A673 (cell line): ENCODE measurements around the gene MGLL. TPM values are rescaled to one million over a fixed set of nuclear protein-coding genes. Genes with fewer than 3 reads are reported as not detected.

ENCODE experiments used
- BruUV-seq: library from RNA; stranded (reverse); fragments of 400-500 nt; replicated peaks from 2 replicates; lab custom pipeline; 2021; lab: Mats Ljungman, UMichigan
- CTCF ChIA-PET: fragments of 300-600 bp; sonication (Branson Sonifier 250); formaldehyde crosslinking; loops from one replicate; lab custom pipeline; 2022; ENCODE audit warnings: antibody characterized with exemption; lab: Charles Lee
- POLR2A ChIA-PET: fragments of 300-600 bp; sonication (Branson Sonifier 250); formaldehyde crosslinking; loops from one replicate; lab custom pipeline; 2022; ENCODE audit warnings: antibody characterized with exemption; ENCODE audit not compliant: low non-redundant PET; lab: Charles Lee
- DNase-seq: peaks from one replicate; pipeline ENCODE4 v3.0.0-alpha.2; 2015; ENCODE audit warnings: low spot score
- H3K27ac ChIP-seq: fragments of 200-600 bp; sonication (generic); 2 replicates; pipeline ENCODE4 v1.5.1; 2016; ENCODE audit warnings: mixed run types, low read depth, mild to moderate bottlenecking, mixed read lengths, antibody characterized with exemption, low read length; ENCODE audit not compliant: poor library complexity, severe bottlenecking
- H3K27me3 ChIP-seq: fragments of 200-600 bp; sonication (generic); replicated peaks from 2 replicates; pipeline ENCODE4 v1.6.1; 2017; ENCODE audit warnings: mixed run types, low read depth, mild to moderate bottlenecking, mixed read lengths, antibody characterized with exemption, low read length; ENCODE audit not compliant: insufficient read depth, poor library complexity
- H3K36me3 ChIP-seq: fragments of 200-600 bp; sonication (generic); 2 replicates; pipeline ENCODE4 v1.6.1; 2016; ENCODE audit warnings: mixed run types, mild to moderate bottlenecking, mixed read lengths, antibody characterized with exemption, low read length; ENCODE audit not compliant: insufficient read depth, poor library complexity, severe bottlenecking
- H3K4me1 ChIP-seq: fragments of 200-600 bp; sonication (generic); 2 replicates; pipeline ENCODE4 v1.6.1; 2017; ENCODE audit warnings: mixed run types, mild to moderate bottlenecking, mixed read lengths, antibody characterized with exemption, low read length; ENCODE audit not compliant: insufficient read depth, poor library complexity, severe bottlenecking
- H3K4me3 ChIP-seq: fragments of 200-600 bp; sonication (generic); 2 replicates; pipeline ENCODE4 v1.5.1; 2016; ENCODE audit warnings: low read depth, mixed run types, mild to moderate bottlenecking, mixed read lengths, low read length; ENCODE audit not compliant: poor library complexity, severe bottlenecking
- H3K9me3 ChIP-seq: fragments of 200-600 bp; sonication (generic); 2 replicates; pipeline ENCODE4 v1.6.1; 2016; ENCODE audit warnings: mixed run types, low read depth, mild to moderate bottlenecking, mixed read lengths, antibody characterized with exemption, low read length; ENCODE audit not compliant: poor library complexity, severe bottlenecking
- CTCF ChIP-seq: fragments of 300-800, 200-600 bp; sonication (generic); conservative IDR thresholded peaks from 2 replicates; pipeline ENCODE4 v1.5.1; 2017; ENCODE audit warnings: low read depth, mild to moderate bottlenecking, antibody characterized with exemption, low read length, moderate library complexity, mixed read lengths
- EZH2 ChIP-seq: fragments of 200-600 bp; sonication (generic); IDR thresholded peaks from 2 replicates; pipeline ENCODE4 v1.6.1; 2017; ENCODE audit warnings: borderline replicate concordance, low read depth, mild to moderate bottlenecking, mixed read lengths, antibody characterized with exemption, low read length; ENCODE audit not compliant: poor library complexity, severe bottlenecking
- intact Hi-C: fragments of 100-400 bp; cut with micrococcal nuclease; formaldehyde crosslinking; loops from one replicate; pipeline ENCODE4 v1.10.0; 2022; ENCODE audit not compliant: unreplicated experiment
- total RNA-seq: library from RNA; stranded (reverse); gene quantifications from 2 replicates; pipeline ENCODE4 v1.2.3, GENCODE V29; 2021

The MGLL gene
- total RNA-seq, 1 experiment from 2014 or later = 0.39 TPM

- Histone ChIP-seq H3K4me3 (no peak overlapping the region), H3K36me3 (no peaks in the 10 kb centered on the region), H3K4me1 (no peaks in the 10 kb centered on the region), H3K9me3 (no peaks in the 10 kb centered on the region), H3K27me3 (no peaks in the 10 kb centered on the region), H3K27ac (no peak overlapping the region)
- no peak for TF ChIP-seq EZH2
- ChIA-PET CTCF (interaction anchor here (0.6 kb wide), 1 partner anchor 101 kb away, joined by 5 read pairs; no protein-coding TSS in a partner anchor), POLR2A (no interaction called here)
- intact Hi-C loops = no loop called here
- no TSS peak for BruUV-seq
- no peak for DNase-seq
Observed at GRCh38 chr3:127749361-127749760, 73.0 kb downstream of the MGLL start.

- POLR2A ChIA-PET = interaction anchor here (0.6 kb wide), 1 partner anchor 243 kb away, joined by 3 read pairs; no protein-coding TSS in a partner anchor
- no peaks in the 10 kb centered on the region for H3K27me3 ChIP-seq
- DNase-seq = no peak
- CTCF ChIA-PET = no interaction called here
- no peaks in the 10 kb centered on the region for H3K4me1 ChIP-seq
- H3K9me3 ChIP-seq = no peaks in the 10 kb centered on the region
- no peak for TF ChIP-seq EZH2
- H3K36me3 ChIP-seq = no peaks in the 10 kb centered on the region
- H3K4me3 ChIP-seq = no peak overlapping the region
- intact Hi-C loops = no loop called here
- BruUV-seq = no TSS peak
- H3K27ac ChIP-seq = no peak overlapping the region
Observed at GRCh38 chr3:127748754-127749327, 73.5 kb downstream of the MGLL start.

GRCh38 chr3:127747751-127748521, 74.4 kb downstream of the MGLL start:
- TF ChIP-seq EZH2 (no peak), CTCF (no peak)
- H3K4me3 ChIP-seq = no peak overlapping the region
- no peaks in the 10 kb centered on the region for H3K27me3 ChIP-seq
- CTCF ChIA-PET = no interaction called here
- no peak overlapping the region for H3K27ac ChIP-seq
- no TSS peak for BruUV-seq
- intact Hi-C loops = no loop called here
- H3K9me3 ChIP-seq = no peaks in the 10 kb centered on the region
- DNase-seq = no peak
- no peaks in the 10 kb centered on the region for H3K36me3 ChIP-seq
- no peaks in the 10 kb centered on the region for H3K4me1 ChIP-seq
- POLR2A ChIA-PET = interaction anchor here (0.6 kb wide), 1 partner anchor 242 kb away, joined by 3 read pairs; no protein-coding TSS in a partner anchor

GRCh38 chr3:127747066-127747465, 75.2 kb downstream of the MGLL start:
- no peaks in the 10 kb centered on the region for H3K27me3 ChIP-seq
- no peak for DNase-seq
- H3K4me1 ChIP-seq = no peaks in the 10 kb centered on the region
- H3K4me3 ChIP-seq = no peak overlapping the region
- intact Hi-C loops = no loop called here
- no peak for TF ChIP-seq EZH2
- no peak for TF ChIP-seq CTCF
- H3K9me3 ChIP-seq = no peaks in the 10 kb centered on the region
- POLR2A ChIA-PET = no interaction called here
- no peaks in the 10 kb centered on the region for H3K36me3 ChIP-seq
- CTCF ChIA-PET = no interaction called here
- H3K27ac ChIP-seq = no peak overlapping the region
- BruUV-seq = no TSS peak
